Activated CD4-positive, alpha-beta T cell treated with anti-CD3 and anti-CD28 coated beads for 48 hours (primary cell): ENCODE data around the gene CCN6.

ENCODE experiments used
- DNase-seq: peaks from one replicate; pipeline ENCODE4 v3.0.0-alpha.2; 2020

Gene CCN6

GRCh38 chr6:112054001-112054400, at the start of gene CCN6:
TSS of gene CCN6 (plus strand) at chr6:112054104. CDS start at chr6:112054358, 254 bp downstream.
- DNase-seq, result no peak

GRCh38 chr6:112004201-112005012, 49.5 kb upstream of the CCN6 start:
- no peak for DNase-seq

GRCh38 chr6:112005013-112005371, 48.9 kb upstream of the CCN6 start:
- no peak for DNase-seq

GRCh38 chr6:112007254-112007653, 46.6 kb upstream of the CCN6 start:
- DNase-seq, result no peak

GRCh38 chr6:112007805-112008204, 46.1 kb upstream of the CCN6 start:
- no peak for DNase-seq

- no peak for DNase-seq
Observed at GRCh38 chr6:112008482-112008881, 45.4 kb upstream of the CCN6 start.

GRCh38 chr6:112010328-112010727, 43.6 kb upstream of the CCN6 start:
- DNase-seq, result peak; percentile 31

- no peak for DNase-seq
Observed at GRCh38 chr6:112013051-112013450, 40.9 kb upstream of the CCN6 start.

GRCh38 chr6:112014483-112014882, 39.4 kb upstream of the CCN6 start:
- no peak for DNase-seq

- DNase-seq, result no peak
Observed at GRCh38 chr6:112015725-112016124, 38.2 kb upstream of the CCN6 start.

GRCh38 chr6:112016320-112016719, 37.6 kb upstream of the CCN6 start:
- DNase-seq, result peak; percentile 84

GRCh38 chr6:112017169-112017568, 36.7 kb upstream of the CCN6 start:
- DNase-seq, result peak; percentile 72

GRCh38 chr6:112017760-112018537, 36.0 kb upstream of the CCN6 start:
- DNase-seq, result no peak

GRCh38 chr6:112018619-112019416, 35.1 kb upstream of the CCN6 start:
- no peak for DNase-seq

- no peak for DNase-seq
Observed at GRCh38 chr6:112019589-112019988, 34.3 kb upstream of the CCN6 start.

GRCh38 chr6:112021691-112022310, 32.1 kb upstream of the CCN6 start:
- DNase-seq, result no peak

GRCh38 chr6:112022749-112023148, 31.2 kb upstream of the CCN6 start:
- DNase-seq, result no peak

GRCh38 chr6:112024464-112024863, 29.4 kb upstream of the CCN6 start:
- no peak for DNase-seq

GRCh38 chr6:112026933-112027332, 27.0 kb upstream of the CCN6 start:
- DNase-seq, result no peak

GRCh38 chr6:112027942-112028674, 25.8 kb upstream of the CCN6 start:
- DNase-seq, result peak; percentile 38

GRCh38 chr6:112029045-112029822, 24.7 kb upstream of the CCN6 start:
- peak; percentile 90 for DNase-seq
